Raji (cell line): ENCODE data around the gene CHN2.

Experiments used
- POLR2A ChIP-seq: IDR thresholded peaks from 2 replicates; pipeline ENCODE4 v1.6.1; 2011; ENCODE audit warnings: low read depth, low read length, control low read depth; ENCODE audit not compliant: insufficient read depth

CHN2 gene

DNA sequence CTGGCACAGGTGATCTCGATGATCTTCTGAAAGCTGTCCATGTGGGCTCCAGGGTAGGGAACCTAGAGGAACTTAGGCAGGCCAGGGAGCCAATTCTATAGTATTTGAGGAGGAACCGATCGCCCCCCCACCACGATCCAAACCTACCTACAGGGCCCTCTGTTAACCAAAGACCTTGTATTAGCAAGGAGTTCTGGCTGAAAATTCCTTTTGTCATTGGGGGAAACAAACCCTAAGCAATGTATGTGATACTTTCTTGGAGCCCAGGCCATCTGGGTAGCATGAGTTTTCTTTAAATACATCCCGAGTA lies 62.1 kb downstream of the CHN2 start:
- TF ChIP-seq POLR2A, result no peak

DNA sequence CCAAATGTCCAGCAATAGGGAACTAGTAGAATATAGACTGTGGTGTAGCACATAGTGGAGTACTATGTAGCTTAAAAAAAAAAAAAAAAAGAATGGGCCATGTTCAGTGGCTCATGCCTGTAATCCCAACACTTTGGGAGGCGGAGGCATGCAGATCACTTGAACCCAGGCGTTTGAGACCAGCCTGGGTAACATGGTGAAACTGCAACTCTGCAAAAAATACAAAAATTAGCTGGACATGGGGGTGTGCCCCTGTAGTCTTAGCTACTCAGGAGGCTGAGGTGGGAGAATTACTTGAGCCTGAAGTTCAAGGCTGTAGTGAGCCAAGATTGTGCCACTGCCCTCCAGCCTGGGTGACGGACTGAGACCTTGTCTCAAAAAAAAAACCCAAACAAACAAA lies 64.4 kb downstream of the CHN2 start:
- no peak for TF ChIP-seq POLR2A

DNA sequence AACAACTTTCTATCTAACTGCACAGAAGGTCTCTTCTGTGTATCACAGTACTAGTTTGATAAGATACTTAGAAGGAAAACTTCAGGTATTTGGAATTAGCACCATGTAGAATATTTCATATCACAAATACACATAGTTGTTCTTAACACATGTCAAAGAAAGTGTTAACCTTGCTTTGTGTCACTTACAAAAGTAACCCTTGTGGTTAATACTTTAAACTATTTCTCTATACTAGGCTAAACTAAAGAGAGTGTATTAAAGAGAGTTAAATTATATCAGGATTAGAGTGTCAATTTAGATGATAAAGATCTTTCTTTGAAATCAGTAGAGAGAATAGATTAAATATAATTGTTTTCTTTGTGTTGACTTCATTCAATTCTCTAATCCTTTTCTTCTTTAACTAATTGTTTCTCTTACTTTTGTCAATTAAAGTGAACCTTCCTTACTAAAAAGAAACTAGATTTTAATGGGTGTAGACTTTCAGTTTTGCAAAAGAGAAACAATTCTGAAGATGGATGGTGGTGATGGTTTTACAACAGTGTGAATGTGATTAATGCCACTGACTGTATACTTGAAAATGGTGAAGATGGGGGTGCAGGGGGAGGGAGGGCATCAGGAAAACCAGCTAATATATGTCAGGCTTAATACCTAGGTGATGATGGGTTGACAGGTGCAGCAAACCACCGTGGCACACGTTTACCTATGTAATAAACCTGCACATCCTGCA lies 67.8 kb downstream of the CHN2 start:
- no peak for TF ChIP-seq POLR2A

DNA sequence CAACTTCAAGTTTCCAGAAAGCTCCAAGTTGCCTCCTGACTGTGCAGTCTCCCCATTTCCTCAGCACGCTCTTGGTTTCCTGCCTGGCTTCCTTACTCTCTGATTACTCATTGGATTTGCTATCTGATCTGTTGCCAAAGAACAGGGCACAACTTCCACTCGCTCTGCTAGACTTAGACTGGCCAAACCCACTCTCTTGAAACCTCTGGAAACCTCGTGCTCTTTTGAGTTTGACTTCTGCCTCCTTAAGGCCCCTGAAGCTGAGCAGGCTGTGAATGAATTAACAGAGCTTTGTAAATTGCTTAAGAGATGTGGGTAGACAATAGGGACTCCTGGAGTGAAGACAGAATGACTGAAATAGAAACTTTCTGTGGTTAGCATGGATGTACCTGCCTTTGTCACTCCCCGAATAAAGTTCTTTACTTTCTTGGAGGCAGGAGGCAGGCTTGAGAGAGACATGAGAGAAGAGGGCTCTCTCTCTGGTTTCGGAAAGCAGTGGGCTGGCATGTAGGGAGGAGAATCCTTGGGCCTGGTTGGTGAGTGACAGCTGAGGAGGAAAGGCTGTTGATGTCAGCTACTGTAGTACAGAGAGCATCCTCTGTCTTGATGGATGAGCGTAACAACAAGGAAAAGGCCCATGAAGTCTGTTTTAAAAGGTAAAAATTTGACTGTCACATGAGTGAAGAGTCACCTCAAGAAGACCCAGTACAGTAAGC lies 70.8 kb downstream of the CHN2 start:
- no peak for TF ChIP-seq POLR2A

DNA sequence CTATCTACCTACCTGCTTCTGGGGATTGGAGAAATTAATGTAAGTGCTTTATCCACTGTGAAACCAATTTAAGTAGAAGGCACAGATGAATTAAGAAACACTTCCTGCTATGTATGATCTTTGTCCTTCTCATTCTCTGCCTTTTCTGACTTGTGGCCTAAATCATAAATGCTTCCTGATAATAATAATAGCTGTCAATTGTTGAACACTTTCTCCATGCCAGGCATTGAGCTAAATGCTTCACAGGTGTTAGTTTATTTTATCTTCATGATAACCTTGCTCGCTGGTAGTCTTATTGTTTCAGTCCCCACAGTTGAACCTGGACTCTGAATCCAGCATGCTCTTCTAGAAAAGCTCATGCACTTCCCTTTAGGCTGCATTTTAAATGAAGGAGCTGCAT lies 75.4 kb downstream of the CHN2 start:
- no peak for TF ChIP-seq POLR2A

DNA sequence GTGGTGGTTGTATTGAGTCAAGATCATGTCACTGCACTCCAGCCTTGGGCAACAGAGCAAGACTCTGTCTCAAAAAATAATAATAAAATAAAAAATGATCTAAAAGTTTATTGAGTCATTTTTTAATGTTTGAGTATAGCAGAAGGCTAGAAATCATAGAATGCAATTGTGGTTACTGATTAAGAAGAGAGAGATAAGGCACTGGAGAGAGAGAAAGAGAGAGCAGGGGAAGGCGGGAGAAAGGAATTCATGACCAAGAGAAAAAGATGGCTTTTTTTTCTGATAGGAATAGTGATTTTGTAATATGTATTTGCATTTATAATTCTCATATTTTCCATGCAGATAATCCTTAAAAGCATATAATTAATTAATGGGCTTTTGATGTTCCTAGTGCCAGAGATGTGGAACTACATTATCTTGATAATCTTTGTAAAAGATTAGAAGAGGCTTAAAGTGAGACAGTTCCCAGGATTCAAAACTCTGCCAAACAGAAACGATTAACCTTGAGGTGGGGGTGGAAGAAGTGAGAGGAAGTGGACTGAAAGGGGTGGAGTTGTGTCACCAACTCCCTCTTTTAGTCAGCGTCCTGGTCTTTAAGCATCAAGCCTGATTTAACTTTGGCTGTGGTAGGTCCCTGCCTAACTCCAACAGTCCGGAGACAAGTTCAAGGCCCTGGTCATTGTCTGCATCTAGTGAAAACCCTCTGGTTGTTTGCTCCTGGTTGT lies 76.2 kb downstream of the CHN2 start:
- no peak for TF ChIP-seq POLR2A

DNA sequence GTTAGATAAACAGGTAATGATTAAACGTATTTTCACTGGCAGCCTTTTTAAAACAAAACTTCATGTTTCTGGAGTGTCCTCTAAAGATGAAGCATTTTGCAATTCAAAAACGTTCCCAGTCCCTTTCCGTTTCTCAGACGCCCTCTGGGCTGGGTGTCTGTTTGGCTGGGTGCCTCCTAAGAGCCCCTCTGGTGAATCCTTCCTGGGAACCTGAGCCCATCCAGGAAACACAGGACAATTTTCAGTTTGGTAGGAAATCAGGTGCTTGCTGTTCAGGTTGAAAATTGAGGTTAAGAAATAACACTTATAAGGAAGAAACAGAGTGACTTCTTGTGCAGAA lies 76.7 kb downstream of the CHN2 start:
- TF ChIP-seq POLR2A, result no peak

DNA sequence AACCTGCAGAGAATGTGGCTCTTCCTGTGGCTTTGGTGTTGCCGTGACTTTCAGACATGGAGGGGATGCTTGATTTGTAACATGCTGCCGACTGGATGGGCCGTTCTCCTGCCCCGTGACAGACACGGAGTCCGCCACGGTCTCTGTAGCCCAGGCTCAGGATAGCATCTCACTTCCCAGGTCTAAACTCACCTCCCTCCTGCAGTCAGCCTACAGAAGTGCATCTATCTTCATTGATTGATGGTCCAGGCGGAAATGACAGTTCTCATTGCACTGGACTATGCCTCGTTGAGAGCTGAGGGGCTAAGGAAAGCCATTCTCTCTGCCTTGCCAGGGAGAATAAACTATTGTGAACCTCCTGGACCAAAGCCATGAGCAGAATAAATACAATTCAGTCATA lies 77.5 kb downstream of the CHN2 start:
- no peak for TF ChIP-seq POLR2A

DNA sequence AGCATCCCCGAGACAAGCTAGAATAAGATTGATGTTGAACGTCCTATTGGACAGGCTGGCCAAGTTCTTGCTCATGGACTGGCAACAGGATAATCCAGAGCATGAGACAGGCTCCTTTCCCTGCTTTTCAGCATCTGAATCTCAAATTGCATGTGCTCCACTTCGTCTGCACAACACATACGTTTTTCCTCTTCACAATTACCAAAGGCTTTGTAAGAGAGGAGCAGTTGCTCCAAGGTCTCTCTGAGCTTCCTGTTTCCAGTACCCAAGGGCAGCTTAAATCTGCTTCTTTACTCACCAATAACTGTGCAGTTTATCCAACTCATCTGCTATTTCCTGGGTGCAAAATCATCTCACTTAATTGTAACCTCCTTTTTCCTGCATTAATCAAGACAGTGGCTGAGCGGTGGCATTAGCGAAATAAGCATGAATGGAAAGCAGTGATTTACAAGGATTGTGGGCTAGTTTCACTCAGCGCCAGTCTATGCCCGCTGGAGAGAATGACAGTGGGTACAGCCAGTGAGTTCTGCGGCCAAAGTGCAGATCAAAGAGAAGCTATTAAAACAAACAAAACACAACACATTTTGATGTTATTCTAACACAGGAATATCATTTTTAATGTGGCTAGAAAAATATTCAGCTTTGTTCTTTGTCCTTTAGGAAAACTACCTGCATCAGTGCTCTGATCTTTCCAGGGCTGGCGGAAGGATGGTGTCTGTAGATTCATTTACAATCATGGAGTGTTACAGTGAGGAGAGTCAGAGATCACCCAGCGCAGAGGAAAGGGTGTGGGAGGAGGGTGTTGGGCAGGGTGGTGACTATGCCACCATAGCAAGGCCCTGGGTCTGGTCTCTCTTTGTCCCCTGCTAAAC lies 79.8 kb downstream of the CHN2 start:
- no peak for TF ChIP-seq POLR2A

DNA sequence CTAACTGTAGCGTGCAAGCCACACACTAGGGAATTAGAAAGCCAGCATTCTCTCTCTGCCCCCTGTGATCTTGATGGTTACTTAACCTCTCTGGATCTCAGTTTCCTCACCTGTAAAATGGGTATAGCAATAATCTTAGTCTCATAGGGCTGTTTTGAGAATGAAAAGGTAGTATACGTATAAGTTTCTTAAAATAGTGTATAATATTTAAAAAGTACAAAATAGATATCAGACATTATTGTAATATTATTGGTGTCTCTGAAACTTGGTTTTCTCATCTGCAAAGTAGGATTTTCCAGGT lies 80.4 kb downstream of the CHN2 start:
- TF ChIP-seq POLR2A, result no peak

DNA sequence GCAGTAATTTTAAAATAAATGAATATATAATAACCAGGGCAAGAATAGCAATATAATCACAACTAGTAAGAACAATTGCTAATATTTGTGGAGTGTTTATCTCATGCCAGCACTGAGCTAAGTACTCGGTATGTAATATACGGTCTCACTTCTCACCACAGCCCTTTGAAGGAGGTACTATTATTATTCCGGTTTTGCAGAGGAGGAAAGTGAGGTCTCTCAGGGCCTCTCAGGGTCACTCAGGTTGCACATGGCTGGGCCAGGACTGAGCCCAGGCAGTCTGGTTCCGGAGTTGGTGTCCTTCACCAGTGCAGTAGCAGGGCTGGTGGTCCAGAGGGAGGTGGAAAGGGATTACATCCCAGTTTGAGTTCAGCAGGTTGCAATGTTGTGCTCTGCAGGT lies 80.9 kb downstream of the CHN2 start:
- no peak for TF ChIP-seq POLR2A

DNA sequence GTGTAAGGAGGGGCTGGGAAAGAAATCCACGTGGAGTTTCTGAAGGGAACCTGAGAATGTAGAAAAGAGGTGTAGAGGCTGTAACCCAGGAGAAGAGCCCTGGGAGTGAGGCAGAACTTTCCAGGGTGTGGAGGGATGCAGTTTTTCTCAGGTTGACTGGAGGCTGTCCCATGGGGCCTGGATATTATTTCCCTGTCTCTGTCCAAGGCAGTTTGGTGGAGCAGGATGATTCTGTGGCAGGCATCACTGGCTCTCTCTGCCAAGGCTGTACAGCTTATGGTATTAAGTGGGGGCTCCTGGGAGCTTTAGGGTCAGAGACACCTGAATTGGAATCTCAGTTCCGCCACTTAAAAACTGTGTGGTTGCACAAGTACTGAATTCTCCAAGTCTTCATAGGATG lies 81.6 kb downstream of the CHN2 start:
- TF ChIP-seq POLR2A, result no peak

DNA sequence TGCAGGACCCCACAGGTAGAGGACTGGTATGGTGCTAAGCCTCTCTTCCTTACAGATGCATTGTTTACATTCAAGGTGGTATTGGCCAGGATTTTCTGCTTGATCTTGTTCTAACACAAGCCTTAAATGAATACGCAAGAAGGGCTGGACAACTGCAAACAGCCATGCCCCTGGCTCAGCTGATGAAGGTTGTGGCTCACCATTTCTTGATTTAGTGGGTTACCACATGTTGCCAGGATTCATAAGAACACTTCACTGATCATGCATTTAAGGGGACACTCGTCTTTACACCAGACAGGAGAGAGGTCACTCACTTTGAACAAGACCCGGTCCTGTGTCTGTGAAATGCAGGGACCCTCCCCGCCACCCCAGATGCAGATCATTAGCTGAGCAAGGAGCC lies 82.2 kb downstream of the CHN2 start:
- TF ChIP-seq POLR2A, result no peak

DNA sequence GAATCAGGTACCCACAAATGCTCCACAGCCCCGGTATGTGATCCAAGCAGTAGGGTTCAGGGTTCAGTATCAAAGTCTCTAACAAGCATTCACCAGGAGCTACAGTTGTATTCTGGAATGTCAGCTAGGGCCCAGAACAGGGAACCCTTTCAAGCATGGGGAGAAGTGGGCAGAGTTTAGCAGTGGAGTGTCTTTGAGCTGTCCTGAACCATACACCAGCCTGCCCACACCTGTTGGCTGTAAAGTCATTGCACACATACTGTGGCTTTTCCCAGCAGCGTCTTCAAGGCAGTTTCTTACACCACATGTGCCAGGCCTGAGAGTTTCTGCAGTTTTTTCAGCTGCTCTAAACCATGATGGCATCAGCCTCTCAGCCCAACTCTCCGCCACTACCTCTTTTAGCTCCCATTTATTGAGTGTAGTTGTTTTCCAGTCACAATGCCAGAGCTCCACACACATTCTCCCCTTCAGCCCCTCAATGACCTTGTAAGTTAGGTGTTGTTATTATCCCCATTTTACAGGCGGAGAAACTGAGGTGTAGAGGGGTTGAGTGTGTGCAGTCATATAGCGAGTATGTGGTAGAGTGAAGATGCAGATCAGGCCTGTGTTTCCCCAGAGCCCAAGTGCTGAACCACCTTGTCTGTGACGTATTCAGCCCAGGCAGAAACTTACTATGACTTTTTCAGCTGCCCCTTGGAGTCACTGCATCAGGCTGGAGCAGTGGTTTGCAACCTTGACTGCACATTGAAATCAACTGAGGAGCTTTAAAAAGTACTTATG lies 83.1 kb downstream of the CHN2 start:
- no peak for TF ChIP-seq POLR2A
